Epidermal melanocyte (primary cell): ENCODE data around the gene CIROP.
"Not testable (repeated sequence)": the region's sequence is repeated elsewhere in the genome, so short reads cannot be mapped to it uniquely, and the experiment has no call there.

Experiments
- DNase-seq: peaks from one replicate; pipeline ENCODE4 v3.0.0; 2011; ENCODE audit warnings: low spot score; ENCODE audit not compliant: insufficient read length

The CIROP gene

GRCh38 chr14:23114120-23114458 lies 9.3 kb upstream of the CIROP start:
- DNase-seq, result no peak

GRCh38 chr14:23113431-23114119 lies 8.8 kb upstream of the CIROP start:
- no peak for DNase-seq

GRCh38 chr14:23112359-23113178 lies 7.8 kb upstream of the CIROP start:
- DNase-seq, result no peak

DNA sequence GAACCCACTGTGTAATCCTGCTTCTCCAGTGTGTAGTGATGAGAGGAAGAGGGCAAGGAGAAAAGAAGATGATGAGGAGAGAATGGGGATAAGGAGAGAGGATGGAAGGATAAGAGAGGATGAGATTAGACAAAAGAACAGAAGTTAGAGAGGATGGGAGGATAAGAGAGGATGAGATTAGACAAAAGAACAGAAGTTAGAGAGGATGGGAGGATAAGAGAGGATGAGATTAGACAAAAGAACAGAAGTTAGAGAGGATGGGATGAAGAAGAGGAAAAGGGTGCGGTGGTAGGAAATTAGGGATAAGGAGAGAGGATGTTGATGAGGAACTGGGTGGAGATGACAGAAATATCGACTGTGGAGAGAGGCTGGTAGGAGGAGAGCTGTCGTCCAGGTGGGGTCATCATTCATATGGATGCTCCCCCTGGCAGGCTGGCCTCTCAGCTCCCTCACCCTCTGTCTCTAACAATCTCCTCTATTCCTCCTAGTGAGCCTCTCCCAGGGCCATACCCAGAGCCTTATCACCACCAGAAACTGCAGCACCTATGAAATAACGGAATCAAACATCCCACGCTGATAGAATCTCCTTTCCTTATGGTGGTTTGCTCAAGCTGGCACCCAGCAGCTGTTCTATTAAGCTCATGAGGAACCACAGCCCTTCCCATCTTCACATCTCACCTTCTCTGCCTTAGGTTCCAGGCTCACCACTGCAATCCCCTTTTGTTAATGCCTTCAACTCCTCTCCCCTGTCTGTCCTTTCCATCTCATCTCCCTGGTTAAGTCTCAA lies 6.0 kb upstream of the CIROP start:
- DNase-seq, result no peak

GRCh38 chr14:23109769-23110168 lies 5.0 kb upstream of the CIROP start:
- DNase-seq, result no peak

GRCh38 chr14:23108169-23108568 lies 3.4 kb upstream of the CIROP start:
- not testable (repeated sequence) for DNase-seq

DNA sequence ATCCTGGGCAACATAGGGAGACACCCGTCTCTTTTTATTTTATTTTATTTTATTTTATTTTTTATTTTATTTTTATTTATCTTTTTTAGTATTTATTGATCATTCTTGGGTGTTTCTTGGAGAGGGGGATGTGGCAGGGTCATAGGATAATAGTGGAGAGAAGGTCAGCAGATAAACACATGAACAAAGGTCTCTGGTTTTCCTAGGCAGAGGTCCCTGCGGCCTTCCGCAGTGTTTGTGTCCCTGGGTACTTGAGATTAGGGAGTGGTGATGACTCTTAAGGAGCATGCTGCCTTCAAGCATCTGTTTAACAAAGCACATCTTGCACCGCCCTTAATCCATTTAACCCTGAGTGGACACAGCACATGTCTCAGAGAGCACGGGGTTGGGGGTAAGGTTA lies 2.8 kb upstream of the CIROP start:
- not testable (repeated sequence) for DNase-seq

DNA sequence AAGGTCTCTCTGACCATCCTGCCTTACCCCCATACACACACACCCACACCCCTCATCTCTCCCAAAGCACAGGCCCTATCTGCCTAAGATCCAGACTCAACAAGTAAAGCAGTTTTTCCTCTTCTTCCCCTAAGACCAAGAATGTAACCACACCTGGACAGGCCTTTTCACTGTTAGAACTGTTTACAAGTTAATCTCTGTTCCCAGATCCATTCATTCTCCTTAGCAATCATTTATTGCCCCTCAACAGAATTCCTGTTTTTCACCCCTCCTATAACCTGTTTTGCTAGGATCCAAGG lies 1.9 kb upstream of the CIROP start:
- no peak for DNase-seq

DNA sequence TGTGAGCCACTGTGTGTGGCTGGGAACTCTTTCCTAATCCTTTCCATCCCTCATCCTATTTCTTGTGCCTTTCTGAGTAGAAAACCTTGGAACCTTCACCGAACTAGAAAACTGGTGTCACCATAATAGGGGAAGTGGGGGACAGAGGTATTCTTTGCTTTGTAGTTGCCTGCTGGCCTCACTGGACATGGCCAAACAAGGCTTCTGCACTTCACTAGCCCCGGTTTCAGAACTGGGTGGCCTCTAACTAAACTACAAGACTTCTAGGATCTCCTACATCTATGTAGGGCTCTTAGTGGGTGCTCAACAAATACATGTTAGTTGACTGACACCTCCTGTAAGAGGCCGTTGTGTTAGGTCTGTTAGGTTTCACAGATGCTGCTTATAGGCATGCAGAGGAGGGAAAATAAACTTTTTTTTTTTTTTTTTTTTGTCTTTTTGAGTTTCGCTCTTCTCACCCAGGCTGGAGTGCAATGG lies 597 bp upstream of the CIROP start:
- DNase-seq, result no peak

GRCh38 chr14:23104070-23104590 lies 659 bp downstream of the CIROP start:
- DNase-seq, result no peak

DNA sequence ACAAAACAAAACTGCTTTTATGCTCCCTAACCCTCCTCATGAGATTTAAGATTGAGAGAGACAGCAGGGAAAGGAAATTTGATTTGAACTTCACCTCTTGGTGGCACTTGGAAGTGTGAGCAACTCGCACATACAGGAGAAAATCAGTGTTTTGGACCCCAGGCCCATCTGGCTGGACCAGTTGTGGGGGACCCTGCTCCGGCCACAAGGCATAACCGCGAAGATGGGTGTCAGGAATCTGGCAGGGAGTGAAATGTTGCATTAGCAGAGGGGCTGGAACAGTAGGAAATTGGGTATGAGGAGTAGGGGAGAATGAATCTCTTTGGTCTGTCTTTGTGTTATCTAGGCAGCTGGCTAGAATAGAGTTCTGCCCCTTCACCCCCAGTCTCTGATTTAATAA lies 1.2 kb downstream of the CIROP start:
- no peak for DNase-seq

DNA sequence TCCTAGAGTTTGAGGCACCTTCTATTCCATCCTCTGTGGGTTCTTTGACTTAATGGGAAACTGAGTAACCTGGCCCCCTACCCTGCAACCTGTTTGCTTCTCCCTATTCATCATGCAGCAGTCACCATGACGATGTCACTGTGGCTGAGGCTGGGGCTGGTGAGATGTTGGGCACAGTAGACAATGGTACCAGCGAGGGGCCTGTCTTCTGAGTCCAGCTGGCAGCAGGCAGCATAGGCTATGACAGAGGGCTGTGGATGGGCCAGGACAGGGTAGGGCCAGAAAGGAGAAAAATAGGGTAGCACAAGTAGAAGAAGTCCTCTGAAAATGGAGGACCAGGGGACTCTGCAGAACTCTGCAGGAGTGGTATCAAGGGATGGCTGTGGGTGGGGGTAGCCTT lies 2.0 kb downstream of the CIROP start:
- DNase-seq, result no peak

DNA sequence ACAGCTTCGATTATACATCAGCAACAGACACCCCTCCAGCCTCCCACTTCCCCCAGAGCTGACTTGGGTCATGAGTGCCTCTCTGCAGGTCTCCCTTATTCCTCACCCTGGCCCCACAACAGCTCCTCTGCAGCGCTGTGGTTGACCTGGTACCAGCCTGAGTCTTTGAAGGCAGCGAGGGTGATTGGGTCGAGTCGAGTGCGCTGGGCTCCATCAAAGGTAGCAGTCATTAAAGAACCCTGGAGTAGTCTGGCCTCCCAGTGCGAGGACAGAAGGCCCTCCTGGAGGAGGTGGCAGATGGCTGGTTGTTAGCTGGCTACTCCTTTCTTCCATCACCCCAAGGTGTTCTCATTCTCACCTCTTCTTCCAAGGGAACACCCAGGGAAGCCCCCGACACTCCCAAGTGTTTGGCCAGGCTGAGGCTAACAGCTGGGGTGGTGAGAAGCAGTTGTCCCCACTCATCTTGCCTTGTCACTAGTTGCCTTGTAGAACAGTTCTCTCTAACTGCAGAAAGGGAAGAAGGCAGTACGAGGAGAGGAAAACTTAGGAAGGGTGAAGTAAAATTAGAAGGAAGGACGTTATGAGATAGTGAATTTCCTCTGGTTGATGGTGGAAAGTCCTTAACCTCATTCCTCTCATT lies 2.7 kb downstream of the CIROP start:
- no peak for DNase-seq

DNA sequence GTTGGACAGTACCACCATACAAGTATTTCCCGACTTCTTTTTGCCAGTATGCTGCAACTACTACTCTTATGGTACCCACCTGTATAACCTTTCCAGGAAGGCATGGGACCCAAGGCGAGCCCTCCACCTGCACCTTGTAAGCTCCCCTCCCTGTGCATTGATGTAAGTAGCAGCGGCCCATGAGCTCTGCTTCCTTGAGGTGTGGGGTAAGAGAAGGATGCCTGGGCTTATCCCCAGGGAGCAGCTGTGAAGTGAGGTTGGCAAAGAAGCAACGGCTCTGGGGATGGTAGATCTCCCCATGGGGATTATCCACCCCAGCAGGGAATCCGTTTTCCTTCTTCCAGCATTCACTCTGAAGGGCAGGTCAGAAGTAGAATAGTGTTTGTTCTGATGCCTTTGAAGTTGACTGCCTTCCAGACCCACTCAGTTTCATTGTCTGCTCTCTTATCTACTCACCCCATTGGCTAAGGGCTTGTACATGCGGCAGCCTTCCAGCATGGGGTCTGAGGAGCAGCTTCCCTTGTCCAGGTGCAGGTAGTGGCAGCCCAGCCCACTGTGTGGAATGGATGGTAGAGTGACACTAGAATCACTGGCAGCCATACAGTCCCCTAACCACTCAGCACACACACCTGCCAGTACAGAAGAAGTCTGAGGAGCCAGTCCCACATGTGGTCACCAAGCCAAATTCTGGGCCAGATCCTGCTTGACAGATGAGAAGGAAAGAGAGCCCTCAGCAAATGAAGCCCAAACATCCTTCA lies 3.4 kb downstream of the CIROP start:
- no peak for DNase-seq

- no peak for DNase-seq
These were observed 5.5 kb downstream of the CIROP start for GRCh38 chr14:23099212-23099861.

DNA sequence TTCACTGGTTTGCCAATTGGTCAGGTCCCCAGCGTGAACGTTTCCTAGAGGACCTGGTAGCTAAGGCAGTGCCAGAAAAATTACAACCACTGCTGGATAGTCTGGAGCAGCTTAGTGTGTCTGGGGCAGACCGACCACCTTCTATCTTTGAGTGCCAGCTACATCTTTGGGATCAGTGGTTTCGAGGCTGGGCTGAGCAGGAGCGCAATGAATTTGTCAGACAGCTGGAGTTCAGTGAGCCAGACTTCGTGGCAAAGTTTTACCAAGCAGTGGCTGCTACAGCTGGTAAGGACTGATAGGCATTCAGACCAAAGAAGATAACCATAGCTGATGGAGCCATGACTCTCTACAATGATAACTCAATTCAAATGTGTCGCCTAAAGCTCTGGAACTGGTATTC lies 7.0 kb downstream of the CIROP start:
- DNase-seq, result no peak

DNA sequence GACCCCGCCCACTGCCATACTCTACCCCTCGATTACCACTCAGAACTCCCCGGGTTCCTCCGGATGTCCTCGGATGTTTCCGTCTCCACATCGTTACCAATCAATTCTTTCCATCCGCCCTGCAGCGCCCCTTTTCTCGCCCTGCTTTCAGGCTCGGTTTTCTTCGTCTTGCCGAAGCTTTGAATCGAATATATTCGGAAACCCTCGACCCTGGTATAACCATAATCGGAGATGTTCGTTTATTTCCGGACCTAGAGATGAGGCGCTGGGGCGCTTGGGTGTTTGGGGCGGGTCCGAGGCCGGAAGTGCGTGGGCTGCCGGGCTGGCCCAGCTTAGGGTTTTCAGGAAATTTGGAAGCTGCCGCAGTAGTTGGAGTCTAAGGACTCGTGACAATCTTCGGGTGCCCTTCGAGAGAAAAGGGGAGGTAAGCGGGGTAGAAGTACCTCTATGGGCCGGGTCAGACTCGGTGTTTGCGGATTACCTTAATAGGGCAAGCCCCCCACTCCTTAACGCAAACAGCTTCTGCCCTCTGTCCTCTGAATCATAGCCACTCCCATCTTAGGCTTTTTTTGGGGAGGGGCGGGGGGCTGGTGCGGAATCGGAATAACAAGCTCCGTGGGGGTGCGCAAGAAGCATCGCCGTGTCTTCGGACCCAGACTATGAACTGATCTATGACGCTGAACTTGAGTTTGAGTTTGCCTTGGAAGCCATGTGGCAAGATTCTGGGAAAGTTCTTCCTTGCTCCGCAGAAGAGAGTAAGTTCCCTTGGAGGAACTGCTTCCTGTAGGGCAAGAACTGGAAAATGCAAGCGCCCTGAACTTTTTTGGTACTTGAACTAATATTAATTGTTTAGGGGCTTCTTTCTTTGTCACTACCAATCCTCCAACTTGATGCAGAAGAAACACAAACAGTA lies 9.3 kb downstream of the CIROP start, which contains the start of gene C14orf119:
Gene C14orf119 (plus strand): TSS at position 310 of the 913 bp plus-strand sequence. CDS start 2,154 bp downstream, outside the sequence.
- peak; percentile 97 for DNase-seq

DNA sequence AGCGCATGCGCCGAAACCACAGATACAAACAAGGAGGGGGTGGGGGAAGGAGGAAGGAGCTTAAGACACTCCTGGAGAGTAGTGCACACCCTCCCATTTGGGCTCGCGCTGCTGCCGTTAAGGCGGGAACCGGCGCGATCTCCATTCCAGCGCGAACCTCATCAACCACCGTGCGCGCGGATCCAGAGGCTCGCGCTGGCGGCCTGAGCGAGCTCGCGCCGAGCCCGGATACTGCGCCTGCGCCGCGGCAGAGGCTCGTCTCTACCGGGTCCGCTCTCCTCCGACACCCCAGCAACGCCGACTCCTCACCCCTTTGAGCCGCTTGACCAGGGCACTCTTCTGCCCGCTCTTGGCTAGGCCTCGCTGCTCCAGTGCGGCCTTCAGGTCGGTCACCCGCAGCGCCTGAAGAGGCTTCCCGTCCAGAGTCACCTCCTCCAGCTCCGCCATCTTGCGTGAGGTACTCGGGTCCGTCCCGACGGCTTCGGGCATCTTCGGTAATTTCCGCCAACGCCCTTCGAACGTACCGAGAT lies 10.1 kb downstream of the CIROP start, which contains the start of gene ACIN1:
Gene ACIN1 (minus strand): TSS at position 471 of the 530 bp plus-strand sequence. CDS start 24 bp downstream, at position 447.
- DNase-seq, result peak; percentile 64
